Stimulated activated CD8-positive, alpha-beta memory T cell treated with anti-CD3 and anti-CD28 coated beads, Interleukin-15, amount 100 ng/mL, for 48 hours (primary cell): ENCODE data around the gene NMUR2.

ENCODE experiments used
- DNase-seq, 2 donors: peaks; one replicate each; pipeline ENCODE4 v3.0.0-alpha.2; 2020; ENCODE audit warnings: low read depth in 2 of 2

Gene NMUR2

GRCh38 chr5:152369298-152369697, 35.8 kb downstream of the NMUR2 start:
- no peak for DNase-seq

- no peak for DNase-seq
These were observed 37.5 kb downstream of the NMUR2 start for GRCh38 chr5:152367554-152367953.

- no peak for DNase-seq
These were observed 38.4 kb downstream of the NMUR2 start for GRCh38 chr5:152366716-152367115.

GRCh38 chr5:152364899-152365298, 40.2 kb downstream of the NMUR2 start:
- no peak for DNase-seq

GRCh38 chr5:152364172-152364571, 40.9 kb downstream of the NMUR2 start:
- DNase-seq: no peak

- DNase-seq: no peak
These were observed 46.1 kb downstream of the NMUR2 start for GRCh38 chr5:152358861-152359568.

GRCh38 chr5:152356506-152356905, 48.6 kb downstream of the NMUR2 start:
- DNase-seq: no peak

GRCh38 chr5:152355061-152355460, 50.0 kb downstream of the NMUR2 start:
- DNase-seq: no peak

GRCh38 chr5:152353001-152353400, 52.1 kb downstream of the NMUR2 start:
- DNase-seq: no peak

- DNase-seq: no peak
These were observed 55.2 kb downstream of the NMUR2 start for GRCh38 chr5:152349683-152350526.
